Stimulated activated CD8-positive, alpha-beta memory T cell treated with anti-CD3 and anti-CD28 coated beads, Interleukin-2, amount 100 ng/mL, for 1 hour (primary cell): ENCODE measurements around the gene SLAMF6.
A peak's percentile ranks its signal among the peaks of the same experiment; 100 is the strongest.
"Not testable (repeated sequence)": the region's sequence is repeated elsewhere in the genome, so short reads cannot be mapped to it uniquely, and the experiment has no call there.

ENCODE experiments used
- DNase-seq, 2 donors: peaks; one replicate each; pipeline ENCODE4 v3.0.0-alpha.2; 2020; ENCODE audit warnings: low read depth in 2 of 2

The SLAMF6 gene

DNA sequence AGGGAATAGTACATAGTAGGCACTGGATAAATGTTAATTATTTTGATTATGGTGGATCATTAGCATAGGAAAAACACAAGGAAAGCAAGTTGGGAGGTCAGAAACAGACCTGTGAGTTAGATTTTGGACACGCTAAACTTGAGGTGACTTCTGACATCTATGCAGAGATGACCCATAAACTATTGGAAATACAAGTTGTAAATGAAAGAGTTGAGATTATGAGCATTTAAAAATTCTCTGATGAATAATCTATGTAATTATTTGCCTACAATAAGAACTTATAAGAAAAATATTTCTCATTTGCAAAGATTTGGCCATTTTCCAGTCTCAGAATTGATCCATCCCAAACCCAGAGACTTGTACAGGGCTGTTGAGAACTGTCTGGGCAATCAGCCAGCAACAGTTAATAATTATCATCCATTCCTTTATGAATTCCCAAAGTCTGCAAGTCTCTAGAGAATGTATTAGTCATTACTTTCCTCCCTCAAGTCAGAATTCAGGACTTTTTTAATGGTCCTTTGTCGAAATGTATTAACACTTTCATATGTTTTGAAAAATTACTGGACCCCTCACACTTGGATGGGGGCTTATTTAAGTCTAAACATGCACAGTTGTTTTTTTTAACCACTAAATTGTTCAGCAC is 19.4 kb upstream of the SLAMF6 start:
- DNase-seq, result no peak

DNA sequence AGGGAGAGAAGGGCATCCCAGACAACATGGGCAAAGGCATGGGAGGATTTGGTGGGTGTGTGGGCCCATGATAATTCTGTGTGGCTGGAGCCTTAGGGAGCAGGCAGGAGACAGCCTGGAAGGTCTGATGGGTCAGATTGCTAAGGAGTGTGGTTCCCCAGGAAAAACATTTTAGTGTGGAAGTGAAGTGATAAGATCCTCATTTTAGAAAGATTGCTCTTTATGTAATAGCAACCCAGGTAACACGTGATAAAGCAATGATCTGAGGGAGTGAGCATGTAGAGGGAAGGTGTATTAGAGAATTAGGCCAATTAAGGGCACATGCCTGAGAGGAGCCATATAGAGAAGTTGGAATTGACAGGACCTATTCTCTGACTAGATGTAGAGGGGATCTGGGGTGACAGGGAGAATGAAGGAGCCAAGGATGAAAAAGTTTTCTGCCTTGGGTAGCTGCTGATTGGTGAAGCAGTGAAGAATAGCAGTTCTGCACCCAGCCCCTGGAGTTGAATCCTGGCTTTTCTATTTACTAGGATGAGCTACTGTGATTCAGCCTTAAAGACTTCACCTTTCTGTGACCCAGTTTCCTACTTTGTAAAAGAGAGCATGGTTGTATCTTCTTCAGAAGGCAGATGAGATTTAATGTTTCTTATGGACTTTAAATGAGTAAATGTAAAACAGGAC is 18.7 kb upstream of the SLAMF6 start:
- DNase-seq, result no peak

DNA sequence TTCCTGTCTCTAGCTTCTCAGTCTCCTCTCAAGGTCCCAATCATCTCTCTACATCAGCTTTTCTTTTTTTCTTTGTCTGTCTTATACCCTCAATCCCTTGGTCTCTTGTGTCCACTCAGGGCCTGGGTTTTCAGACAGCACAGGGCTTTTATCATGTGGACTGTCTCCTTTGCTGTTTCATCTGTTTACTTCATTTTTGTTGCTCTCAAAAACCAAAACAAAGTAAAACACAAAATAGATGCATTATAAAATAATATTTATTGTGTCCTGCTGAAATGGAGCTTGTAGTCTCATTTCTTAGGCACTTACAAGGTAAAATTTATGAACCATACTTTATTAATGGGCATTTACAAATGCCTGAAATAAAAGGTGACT is 17.8 kb upstream of the SLAMF6 start:
- no peak for DNase-seq

DNA sequence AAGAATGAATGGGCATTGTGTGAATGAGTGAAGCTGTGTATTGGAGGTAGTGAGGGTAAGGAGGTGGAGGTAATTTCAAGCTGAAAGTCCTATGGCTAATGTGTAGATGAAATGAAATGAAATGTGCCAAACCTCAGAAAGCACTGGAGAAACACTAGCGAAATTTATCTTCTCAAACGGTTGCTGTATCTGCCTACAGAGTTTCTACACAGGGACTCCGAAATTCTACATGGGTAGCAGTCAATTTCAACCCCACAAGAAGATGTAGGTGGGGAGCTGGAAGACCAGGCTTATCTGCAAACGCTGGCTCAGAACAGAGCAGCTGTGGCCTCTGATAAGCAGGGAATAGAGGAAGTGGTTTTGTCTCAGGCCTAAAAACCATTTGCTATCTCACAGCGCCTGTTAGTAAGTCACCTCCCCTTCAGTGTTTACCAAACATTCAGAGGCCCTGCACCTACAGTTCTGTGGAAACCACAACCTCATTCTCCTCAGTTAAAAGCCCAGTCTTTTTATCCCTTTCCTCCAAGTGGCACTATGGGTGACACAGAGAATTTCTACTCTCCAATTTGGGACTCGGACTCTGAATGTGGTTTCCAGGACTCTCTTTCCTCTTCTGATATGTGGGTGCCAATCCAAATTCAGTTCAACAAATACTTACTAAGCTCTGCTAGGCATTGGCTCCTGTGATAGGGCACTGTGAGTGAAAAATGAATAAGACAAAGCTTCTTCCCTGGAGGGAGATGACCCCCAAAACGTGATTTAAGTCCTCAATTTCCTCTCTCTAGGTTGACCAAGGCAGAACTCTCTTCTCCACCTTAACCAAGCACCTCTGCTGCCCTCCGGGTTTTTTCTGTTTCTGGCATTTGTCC is 17.2 kb upstream of the SLAMF6 start:
- DNase-seq, result peak in 1 of 2 donors; percentile 11

DNA sequence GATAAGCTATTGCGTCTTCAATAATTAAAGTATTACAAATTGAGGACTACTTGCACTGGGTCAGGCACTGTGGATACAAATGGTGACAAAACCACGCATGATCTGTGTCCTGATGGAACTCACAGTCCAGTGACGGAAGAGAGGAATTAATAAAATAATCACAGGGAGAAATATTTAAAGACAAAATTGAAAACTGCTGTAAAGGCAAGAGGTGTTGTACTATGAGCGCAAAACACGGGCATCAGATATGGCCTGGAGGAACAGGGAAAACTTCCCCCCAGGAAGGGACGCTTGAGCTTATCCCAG is 16.6 kb upstream of the SLAMF6 start:
- DNase-seq, result no peak

DNA sequence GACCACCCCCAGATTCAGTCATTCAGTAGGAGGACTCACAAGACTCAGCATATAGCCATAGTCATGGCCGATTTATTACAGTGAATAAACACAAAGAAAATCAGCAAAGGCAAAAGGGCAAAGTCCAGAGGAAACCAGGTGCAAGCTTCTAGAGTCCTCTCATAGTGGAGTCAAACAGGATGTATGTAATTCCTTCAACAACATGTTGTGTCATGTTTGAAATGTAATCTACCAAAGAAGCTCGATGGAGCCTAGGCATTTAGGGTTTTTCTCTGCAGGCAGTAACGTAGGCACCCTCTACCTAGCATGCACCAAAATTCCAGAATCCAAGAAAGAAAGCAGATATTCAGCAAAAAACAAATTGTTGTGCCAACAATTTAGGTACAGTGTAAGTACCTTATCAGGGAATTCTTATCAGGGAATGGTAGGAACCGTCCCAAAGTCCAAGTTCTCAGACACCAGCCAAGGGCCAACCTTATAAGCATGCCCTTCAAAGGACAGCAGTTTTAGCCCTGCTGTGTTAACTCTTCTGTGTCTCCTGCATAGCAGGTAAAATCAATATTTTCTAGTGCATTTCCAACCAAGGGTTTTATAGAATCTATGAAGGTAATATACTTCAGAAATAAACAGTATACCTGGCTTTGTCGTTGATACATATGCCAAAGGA is 16.1 kb upstream of the SLAMF6 start:
- no peak for DNase-seq

DNA sequence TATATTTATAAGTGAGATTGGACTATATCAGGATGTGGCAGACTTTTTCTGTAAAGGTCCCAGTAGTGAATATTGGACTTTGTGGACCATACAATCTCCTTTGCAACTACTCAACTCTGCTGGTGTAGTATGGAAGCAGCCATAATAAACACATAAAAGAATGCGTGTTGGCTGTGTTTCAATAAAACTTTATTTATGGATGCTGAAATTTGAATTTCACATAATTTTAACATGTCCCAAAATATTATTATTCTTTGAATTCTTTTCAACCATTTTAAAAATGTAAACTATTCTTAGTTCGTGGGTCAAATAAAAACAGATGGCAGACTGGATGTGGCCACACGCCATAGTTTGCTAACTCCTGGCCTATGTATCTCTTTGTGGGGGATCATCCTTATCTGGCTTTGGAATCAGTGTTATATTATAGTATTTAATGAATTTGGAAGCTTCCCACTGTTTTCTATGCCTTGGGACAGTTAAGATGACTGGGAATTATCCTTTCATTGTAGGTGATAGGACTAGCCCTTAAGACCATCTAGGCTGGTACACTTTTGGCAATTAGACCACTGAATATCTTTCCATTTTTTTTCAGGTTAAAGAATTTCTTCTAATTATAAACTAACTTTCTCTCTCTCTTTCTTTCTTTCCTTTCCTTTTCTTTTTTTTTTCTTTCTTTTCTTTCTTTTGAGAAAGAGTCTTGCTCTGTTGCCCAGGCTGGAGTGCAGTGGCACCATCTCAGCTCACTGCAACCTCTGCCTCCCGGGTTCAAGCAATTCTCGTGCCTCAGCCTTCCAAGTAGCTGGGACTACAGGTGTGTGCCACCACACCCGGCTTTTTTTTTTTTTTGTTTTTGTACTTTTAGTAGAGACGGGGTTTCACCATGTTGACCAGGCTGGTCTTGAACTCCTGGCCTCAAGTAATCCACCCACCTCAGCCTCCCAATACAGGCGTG is 14.9 kb upstream of the SLAMF6 start:
- DNase-seq, result no peak

DNA sequence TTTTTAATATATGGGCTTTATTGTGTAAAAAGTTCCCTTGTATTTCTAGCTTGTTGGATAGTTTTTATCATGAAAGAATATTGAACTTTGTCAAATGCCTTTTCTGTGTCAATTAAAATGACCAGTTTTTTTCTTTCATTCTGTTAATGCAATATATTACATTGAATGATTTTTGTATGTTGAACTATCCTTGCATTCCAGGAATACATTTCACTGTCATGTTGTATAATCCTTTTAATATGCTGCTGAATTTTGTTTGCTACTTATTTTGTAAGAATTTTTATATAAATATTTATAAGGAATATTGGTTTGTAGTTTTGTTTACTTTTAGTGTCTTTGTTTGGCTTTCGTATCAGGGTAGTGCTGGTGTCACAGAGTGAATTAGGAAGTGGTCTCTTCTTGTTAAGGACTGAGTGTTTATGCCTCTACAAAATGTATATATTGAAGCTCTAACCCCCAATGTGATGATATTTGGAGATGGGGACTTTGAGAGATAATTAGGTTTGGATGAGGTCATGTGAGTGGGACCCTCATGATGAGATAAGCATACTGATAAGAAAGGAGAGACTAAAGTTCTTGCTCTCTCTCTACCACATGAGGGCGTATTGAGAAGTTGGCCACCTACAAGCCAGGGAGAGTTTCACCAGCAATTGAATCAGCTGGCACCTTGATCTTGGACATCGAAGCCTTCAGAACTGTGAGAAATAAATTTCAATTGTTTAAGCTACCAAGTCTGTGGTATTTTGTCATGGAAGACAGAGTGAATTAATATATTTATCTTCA is 12.0 kb upstream of the SLAMF6 start:
- DNase-seq, result no peak

DNA sequence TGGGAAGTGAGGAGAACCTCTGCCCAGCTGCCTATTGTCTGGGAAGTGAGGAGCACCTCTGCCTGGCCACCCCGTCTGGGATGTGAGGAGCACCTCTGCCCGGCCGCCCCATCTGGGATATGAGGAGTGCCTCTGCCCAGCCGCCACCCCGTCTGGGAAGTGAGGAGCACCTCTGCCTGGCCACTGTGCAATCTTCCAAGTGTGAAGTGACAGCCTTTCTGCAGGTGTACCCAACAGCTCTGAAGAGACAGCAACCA is 9.4 kb upstream of the SLAMF6 start:
- DNase-seq, result not testable (repeated sequence)

DNA sequence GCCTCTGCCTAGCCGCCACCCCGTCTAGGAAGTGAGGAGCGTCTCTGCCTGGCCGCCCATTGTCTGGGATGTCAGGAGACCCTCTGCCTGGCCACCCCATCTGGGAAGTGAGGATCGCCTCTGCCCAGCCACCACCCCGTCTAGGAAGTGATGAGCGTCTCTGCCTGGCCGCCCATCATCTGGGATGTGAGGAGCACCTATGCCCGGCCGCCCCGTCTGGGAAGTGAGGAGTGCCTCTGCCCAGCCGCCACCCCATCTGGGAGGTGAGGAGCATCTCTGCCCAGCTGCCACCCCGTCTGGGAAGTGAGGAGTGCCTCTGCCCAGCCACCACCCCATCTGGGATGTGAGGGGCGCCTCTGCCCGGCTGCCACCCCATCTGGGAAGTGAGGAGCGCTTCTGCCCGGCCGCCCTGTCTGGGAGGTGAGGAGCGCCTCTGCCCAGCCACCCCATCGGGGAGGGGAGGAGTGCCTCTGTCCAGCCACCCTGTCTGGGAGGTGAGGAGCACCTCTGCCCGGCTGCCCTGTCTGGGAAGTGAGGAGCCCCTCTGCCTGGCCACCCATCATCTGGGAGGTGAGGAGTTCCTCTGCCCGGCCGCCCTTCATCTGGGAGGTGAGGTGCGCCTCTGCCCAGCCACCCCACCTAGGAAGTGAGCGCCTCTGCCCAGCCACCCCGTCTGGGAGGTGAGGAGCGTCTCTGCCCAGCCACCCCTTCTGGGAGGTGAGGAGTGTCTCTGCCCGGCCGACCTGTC is 8.9 kb upstream of the SLAMF6 start:
- not testable (repeated sequence) for DNase-seq

DNA sequence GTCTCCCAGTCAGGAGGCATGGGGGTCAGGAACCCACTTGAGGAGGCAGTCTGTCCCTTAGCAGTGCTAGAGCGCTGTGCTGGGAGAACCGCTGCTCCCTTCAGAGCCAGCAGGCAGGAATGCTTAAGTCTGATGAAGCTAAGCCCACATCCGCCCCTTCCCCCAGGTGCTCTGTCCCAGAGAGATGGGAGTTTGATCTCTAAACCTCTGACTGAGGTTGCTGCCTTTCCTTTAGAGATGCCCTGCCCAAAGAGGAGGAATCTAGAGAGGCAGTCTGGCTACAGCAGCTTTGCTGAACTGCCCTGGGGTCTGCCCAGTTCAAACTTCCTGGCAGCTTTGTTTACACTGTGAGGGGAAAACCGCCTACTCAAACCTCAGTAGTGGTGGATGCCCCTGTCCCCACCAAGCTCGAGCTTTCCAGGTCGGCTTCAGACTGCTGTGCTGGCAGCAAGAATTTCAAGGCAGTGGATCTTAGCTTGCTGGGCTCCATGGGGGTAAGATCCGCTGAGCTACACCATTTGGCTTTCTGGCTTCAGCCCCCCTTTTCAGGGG is 6.4 kb upstream of the SLAMF6 start:
- DNase-seq, result not testable (repeated sequence)

DNA sequence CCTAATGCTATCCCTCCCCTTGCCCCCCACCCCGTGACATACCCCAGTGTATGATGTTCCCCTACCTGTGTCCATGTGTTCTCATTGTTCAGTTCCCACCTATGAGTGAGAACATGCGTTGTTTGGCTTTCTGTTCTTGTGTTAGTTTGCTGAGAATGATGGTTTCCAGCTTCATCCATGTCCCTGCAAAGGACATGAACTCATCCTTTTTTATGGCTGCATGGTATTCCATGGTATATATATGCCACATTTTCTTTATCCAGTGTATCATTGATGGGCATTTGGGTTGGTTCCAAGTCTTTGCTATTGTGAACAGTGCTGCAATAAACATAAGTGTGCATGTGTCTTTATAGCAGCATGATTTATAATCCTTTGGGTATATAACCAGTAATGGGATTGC is 734 bp upstream of the SLAMF6 start:
- DNase-seq, result not testable (repeated sequence)

DNA sequence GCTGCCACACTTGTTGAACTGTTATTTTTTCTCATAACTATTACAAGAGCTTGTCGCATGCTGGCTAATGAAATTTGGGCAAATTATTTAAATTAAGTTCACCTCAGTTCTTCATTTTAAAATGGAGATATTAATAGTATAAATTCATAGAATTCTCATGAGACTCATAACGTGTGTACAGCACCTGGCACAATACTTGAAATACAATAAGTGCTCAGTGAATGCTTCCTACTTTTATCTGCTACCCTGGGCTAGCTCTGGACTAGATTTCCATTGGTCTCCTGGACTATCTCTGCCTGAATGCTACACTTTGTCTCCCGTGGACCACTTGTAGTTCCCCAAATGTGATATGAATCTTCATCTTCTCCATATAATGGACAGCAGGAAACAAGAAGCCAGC is 919 bp downstream of the SLAMF6 start:
- no peak for DNase-seq

DNA sequence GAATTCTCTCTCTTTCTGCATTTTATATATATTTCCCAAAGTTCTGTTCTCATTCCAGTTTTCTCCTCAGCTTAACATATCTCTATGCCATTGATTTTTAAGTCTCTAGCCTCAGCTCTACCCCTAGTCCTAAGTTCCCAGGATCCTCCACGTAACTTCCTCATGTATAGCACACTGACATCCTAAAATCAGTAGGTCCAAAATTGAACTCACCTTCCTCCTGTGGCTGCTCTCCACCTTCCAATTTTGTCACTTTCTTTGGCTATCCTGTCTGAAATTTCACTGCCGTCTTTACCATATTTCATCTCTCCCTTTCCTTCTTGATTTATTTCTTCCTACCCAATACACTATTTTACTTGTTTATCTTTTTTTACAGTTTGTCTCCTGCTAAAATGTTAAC is 1.5 kb downstream of the SLAMF6 start:
- no peak for DNase-seq

DNA sequence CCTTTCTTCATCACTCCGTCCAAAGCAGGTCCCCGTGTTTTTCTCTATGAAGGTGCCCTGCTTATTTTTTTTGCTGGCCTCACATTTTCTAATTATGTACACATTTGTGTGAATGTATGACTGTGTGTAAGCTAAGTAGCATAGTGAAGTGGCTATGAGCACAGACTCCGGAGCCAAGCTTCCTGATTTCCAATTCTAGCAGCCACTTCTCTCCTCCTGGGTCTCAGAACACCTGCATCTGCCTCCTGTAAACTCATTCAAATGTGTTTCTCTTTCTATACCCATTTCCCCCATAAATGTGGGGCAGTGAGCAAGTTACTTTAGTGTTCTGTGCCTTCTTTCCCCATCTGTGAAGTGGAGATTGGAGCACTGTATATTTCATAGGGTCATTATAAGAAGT is 2.1 kb downstream of the SLAMF6 start:
- DNase-seq, result no peak

DNA sequence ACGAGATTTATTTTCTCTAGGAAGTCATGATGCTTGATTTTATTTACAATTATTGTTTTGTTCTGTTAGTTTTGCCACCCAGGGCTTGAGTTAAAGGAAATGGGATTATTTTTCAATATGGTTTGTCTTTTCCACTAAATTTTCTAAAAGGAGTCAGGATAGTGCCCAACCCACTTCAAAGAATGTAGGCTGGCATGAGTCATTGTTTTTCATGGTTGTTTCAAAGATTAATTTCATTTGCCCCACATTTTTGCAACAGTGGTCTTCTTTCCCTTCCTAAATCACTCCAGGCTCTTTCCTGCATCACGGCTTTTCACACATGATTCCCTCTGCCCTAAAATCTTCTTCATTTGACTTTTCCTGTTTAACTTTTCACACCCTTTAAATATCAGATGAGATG is 2.5 kb downstream of the SLAMF6 start:
- no peak for DNase-seq

DNA sequence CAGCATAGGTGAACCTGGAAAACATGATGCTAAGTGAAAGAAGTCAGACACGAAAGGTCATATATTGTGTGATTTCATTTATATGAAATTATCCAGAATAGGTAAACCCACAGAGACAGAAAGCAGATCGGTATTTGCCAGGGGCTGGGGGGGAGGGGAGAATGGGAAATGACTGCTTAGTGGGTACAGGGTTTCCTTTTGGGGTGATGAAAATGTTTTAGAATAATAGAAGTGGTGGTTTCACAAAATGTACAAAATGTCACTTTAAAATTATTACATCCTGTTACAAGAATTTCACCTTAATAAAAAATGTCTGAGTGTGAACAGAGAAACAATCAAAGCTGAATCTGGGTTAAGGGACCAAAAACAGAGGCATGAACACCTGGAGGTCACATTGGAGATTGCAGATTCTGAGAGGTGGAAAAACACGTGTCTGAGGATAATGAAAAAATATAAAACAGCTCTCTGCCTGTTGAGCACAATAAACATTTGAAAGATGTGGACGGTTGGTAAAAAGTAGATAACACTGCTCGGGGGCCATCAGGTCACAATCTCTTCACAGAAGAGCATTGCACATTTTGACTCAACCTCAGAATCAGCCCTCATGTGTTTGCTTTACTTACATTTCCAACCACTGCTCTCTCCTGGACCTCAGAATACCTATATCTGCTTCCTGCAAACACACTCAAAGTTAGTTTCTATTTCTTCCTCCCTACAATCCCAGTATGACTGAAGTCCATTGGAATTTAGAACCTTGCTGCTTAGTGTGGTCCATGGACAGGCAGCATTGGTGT is 3.2 kb downstream of the SLAMF6 start:
- no peak for DNase-seq

DNA sequence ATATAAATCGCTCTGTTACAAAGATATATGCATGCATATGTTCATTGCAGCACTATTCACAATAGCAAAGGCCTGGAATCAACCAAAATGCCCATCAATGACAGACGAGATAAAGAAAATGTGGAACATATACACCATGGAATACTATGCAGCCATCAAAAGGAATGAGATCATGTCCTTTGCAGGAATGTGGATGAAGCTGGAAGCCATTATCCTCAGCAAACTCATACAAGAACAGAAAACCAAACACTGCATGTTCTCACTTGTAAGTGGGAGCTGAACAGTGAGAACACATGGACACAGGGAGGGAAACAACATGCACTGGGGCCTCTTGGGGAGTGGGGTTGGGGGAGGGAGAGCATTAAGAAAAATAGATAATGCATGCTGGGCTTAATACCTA is 5.5 kb downstream of the SLAMF6 start:
- DNase-seq, result not testable (repeated sequence)

DNA sequence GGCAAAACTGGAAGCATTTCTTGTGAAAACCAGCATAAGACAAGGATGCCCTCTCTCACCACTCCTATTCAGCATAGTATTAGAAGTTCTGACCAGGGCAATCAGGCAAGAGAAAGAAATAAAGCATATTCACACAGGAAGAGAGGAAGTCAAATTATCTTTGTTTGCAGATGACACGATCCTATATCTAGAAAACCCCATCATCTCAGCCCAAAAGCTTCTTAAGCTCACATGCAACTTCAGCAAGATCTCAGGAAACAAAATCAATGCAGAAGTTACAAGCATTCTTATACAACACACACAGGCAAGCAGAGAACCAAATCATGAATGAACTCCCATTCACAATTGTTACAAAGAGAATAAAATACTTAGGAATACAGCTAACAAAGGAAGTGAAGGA is 7.1 kb downstream of the SLAMF6 start:
- not testable (repeated sequence) for DNase-seq
